ENCODE measurements around the gene CLTCL1. TPM values are rescaled to one million over a fixed set of nuclear protein-coding genes. Genes with fewer than 3 reads are reported as not detected.

CLTCL1 gene
- total and polyA plus RNA-seq, 2 experiments from 2014 or later = 6.6 to 15.1 TPM

DNA sequence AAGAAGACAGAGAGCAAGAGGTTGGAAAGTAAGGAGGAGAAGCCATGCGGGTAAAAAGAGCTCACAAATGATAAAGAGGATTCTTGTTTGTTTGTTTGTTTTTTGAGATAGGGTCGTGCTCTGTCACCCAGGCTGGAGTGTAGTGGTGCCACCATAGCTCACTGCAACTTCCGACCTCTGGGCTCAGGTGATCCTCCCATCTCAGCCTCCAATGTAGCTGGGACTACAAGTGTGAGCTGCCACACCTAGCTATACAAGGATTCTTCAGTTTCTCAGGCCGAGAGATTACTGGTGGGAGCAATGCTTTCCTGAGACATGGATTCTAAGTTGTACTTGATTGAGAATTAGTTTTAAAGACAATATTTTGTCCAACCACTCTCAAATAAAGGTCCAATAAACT is 55.6 kb downstream of the CLTCL1 start:
- no peaks in the 10 kb centered on the region for H3K27me3 ChIP-seq (ENCODE audit: insufficient read depth)
- no peaks in the 10 kb centered on the region for H3K4me1 Mint-ChIP-seq
- peaks cover 1% of the 10 kb centered on the region for H3K27me3 Mint-ChIP-seq (ENCODE audit: insufficient read depth, low read depth, poor library complexity)
- H3K79me2 ChIP-seq (replicated peaks; ENCODE audit: insufficient read depth) = no peaks in the 10 kb centered on the region
- no peaks in the 10 kb centered on the region for H3K9me3 Mint-ChIP-seq
- H3F3A ChIP-seq (replicated peaks; ENCODE audit: low read depth) = 0 out of 2 replicates have a peak, but pooled peaks cover 5% of the 10 kb centered on the region
- no peaks in the 10 kb centered on the region for H3K4me1 ChIP-seq (ENCODE audit: insufficient read depth)
- no peak overlapping the region for H3K27ac ChIP-seq (ENCODE audit: low read depth)
- no peak overlapping the region for H3K4me2 ChIP-seq
- no peaks in the 10 kb centered on the region for H3K9me2 ChIP-seq (ENCODE audit: insufficient read depth)
- peaks cover 6% of the 10 kb centered on the region; the same call in 2 of the 3 replicates for H3K36me3 Mint-ChIP-seq (ENCODE audit: low read depth)
- no peak overlapping the region for H3K27ac Mint-ChIP-seq
- no peak for DNase-seq (ENCODE audit: low spot score)
- no peaks in the 10 kb centered on the region for H3K36me3 ChIP-seq (ENCODE audit: insufficient read depth)
- ATAC-seq = no peak
- no peak overlapping the region for H3K4me3 ChIP-seq
- no peaks in the 10 kb centered on the region for H4K20me1 ChIP-seq (replicated peaks; ENCODE audit: insufficient read depth)
- no peak overlapping the region for H2AFZ ChIP-seq
- TF ChIP-seq EZH2 (IDR thresholded peaks at IDR 0.05; ENCODE audit: low read depth, unreplicated experiment) (no peak), NANOG (IDR thresholded peaks at IDR 0.05; ENCODE audit: borderline replicate concordance) (no peak), REST (IDR thresholded peaks at IDR 0.05; ENCODE audit: unreplicated experiment) (no peak), STAT1 (IDR thresholded peaks at IDR 0.05; ENCODE audit: unreplicated experiment) (no peak), JUNB (IDR thresholded peaks at IDR 0.05; ENCODE audit: unreplicated experiment) (no peak), POLR2AphosphoS5 (IDR thresholded peaks at IDR 0.05; ENCODE audit: low read depth) (no peak), ZNF331 (CRISPR knock-in tag; IDR thresholded peaks at IDR 0.05; ENCODE audit: low read depth) (no peak), ZNF114 (CRISPR knock-in tag; IDR thresholded peaks at IDR 0.05) (no peak), CREB1 (CRISPR knock-in tag; IDR thresholded peaks at IDR 0.05; ENCODE audit: low read depth) (no peak), ETS1 (IDR thresholded peaks at IDR 0.05) (no peak), EZH2phosphoT487 (IDR thresholded peaks at IDR 0.05; ENCODE audit: unreplicated experiment) (no peak)
- TF ChIP-seq, protein P1, sequence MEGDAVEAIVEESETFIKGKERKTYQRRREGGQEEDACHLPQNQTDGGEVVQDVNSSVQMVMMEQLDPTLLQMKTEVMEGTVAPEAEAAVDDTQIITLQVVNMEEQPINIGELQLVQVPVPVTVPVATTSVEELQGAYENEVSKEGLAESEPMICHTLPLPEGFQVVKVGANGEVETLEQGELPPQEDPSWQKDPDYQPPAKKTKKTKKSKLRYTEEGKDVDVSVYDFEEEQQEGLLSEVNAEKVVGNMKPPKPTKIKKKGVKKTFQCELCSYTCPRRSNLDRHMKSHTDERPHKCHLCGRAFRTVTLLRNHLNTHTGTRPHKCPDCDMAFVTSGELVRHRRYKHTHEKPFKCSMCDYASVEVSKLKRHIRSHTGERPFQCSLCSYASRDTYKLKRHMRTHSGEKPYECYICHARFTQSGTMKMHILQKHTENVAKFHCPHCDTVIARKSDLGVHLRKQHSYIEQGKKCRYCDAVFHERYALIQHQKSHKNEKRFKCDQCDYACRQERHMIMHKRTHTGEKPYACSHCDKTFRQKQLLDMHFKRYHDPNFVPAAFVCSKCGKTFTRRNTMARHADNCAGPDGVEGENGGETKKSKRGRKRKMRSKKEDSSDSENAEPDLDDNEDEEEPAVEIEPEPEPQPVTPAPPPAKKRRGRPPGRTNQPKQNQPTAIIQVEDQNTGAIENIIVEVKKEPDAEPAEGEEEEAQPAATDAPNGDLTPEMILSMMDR (conservative IDR thresholded peaks at IDR 0.05; ENCODE audit: low read depth in 2 of 2) = no peak
- TF ChIP-seq, protein P2, sequence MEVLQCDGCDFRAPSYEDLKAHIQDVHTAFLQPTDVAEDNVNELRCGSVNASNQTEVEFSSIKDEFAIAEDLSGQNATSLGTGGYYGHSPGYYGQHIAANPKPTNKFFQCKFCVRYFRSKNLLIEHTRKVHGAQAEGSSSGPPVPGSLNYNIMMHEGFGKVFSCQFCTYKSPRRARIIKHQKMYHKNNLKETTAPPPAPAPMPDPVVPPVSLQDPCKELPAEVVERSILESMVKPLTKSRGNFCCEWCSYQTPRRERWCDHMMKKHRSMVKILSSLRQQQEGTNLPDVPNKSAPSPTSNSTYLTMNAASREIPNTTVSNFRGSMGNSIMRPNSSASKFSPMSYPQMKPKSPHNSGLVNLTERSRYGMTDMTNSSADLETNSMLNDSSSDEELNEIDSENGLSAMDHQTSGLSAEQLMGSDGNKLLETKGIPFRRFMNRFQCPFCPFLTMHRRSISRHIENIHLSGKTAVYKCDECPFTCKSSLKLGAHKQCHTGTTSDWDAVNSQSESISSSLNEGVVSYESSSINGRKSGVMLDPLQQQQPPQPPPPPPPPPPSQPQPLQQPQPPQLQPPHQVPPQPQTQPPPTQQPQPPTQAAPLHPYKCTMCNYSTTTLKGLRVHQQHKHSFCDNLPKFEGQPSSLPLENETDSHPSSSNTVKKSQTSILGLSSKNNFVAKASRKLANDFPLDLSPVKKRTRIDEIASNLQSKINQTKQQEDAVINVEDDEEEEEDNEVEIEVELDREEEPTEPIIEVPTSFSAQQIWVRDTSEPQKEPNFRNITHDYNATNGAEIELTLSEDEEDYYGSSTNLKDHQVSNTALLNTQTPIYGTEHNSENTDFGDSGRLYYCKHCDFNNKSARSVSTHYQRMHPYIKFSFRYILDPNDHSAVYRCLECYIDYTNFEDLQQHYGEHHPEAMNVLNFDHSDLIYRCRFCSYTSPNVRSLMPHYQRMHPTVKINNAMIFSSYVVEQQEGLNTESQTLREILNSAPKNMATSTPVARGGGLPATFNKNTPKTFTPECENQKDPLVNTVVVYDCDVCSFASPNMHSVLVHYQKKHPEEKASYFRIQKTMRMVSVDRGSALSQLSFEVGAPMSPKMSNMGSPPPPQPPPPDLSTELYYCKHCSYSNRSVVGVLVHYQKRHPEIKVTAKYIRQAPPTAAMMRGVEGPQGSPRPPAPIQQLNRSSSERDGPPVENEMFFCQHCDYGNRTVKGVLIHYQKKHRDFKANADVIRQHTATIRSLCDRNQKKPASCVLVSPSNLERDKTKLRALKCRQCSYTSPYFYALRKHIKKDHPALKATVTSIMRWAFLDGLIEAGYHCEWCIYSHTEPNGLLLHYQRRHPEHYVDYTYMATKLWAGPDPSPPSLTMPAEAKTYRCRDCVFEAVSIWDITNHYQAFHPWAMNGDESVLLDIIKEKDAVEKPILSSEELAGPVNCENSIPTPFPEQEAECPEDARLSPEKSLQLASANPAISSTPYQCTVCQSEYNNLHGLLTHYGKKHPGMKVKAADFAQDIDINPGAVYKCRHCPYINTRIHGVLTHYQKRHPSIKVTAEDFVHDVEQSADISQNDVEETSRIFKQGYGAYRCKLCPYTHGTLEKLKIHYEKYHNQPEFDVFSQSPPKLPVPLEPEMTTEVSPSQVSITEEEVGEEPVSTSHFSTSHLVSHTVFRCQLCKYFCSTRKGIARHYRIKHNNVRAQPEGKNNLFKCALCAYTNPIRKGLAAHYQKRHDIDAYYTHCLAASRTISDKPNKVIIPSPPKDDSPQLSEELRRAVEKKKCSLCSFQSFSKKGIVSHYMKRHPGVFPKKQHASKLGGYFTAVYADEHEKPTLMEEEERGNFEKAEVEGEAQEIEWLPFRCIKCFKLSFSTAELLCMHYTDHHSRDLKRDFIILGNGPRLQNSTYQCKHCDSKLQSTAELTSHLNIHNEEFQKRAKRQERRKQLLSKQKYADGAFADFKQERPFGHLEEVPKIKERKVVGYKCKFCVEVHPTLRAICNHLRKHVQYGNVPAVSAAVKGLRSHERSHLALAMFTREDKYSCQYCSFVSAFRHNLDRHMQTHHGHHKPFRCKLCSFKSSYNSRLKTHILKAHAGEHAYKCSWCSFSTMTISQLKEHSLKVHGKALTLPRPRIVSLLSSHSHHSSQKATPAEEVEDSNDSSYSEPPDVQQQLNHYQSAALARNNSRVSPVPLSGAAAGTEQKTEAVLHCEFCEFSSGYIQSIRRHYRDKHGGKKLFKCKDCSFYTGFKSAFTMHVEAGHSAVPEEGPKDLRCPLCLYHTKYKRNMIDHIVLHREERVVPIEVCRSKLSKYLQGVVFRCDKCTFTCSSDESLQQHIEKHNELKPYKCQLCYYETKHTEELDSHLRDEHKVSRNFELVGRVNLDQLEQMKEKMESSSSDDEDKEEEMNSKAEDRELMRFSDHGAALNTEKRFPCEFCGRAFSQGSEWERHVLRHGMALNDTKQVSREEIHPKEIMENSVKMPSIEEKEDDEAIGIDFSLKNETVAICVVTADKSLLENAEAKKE (CRISPR knock-in tag; IDR thresholded peaks at IDR 0.05) = no peak
- H3K4me3 Mint-ChIP-seq = no peak overlapping the region

Data from GM23338 (cell line).